Measurements from ENCODE around the gene DLX3.

The DLX3 gene

GRCh38 chr17:49992933-49993422 lies 2.0 kb downstream of the DLX3 start:
- no peaks in the 10 kb centered on the region for H3K9me3 Mint-ChIP-seq
- peak overlapping the region; percentile 73 for H3K4me3 Mint-ChIP-seq
- no peaks in the 10 kb centered on the region for H3K36me3 Mint-ChIP-seq (ENCODE audit: low read depth)
- H3K27ac Mint-ChIP-seq = no peak overlapping the region
- peaks cover 56% of the 10 kb centered on the region for H3K4me1 Mint-ChIP-seq
- no peak for TF ChIP-seq CTCF (IDR thresholded peaks at IDR 0.05)
- no peak for DNase-seq
- peaks cover 98% of the 10 kb centered on the region for H3K27me3 Mint-ChIP-seq (ENCODE audit: low read depth, poor library complexity)

GRCh38 chr17:49992191-49992932 lies 2.7 kb downstream of the DLX3 start:
- Mint-ChIP-seq H3K9me3 (no peaks in the 10 kb centered on the region), H3K27me3 (ENCODE audit: low read depth, poor library complexity) (peaks cover 98% of the 10 kb centered on the region), H3K4me3 (peak overlapping the region; percentile 73), H3K27ac (no peak overlapping the region), H3K36me3 (ENCODE audit: low read depth) (no peaks in the 10 kb centered on the region), H3K4me1 (peaks cover 59% of the 10 kb centered on the region)
- no peak for TF ChIP-seq CTCF (IDR thresholded peaks at IDR 0.05)
- DNase-seq = no peak

GRCh38 chr17:49991409-49991808 lies 3.6 kb downstream of the DLX3 start:
- H3K4me1 Mint-ChIP-seq = peaks cover 60% of the 10 kb centered on the region
- H3K27ac Mint-ChIP-seq = no peak overlapping the region
- DNase-seq = no peak
- no peak overlapping the region for H3K4me3 Mint-ChIP-seq
- H3K9me3 Mint-ChIP-seq = no peaks in the 10 kb centered on the region
- H3K36me3 Mint-ChIP-seq (ENCODE audit: low read depth) = no peaks in the 10 kb centered on the region
- H3K27me3 Mint-ChIP-seq (ENCODE audit: low read depth, poor library complexity) = peaks cover 99% of the 10 kb centered on the region
- no peak for TF ChIP-seq CTCF (IDR thresholded peaks at IDR 0.05)

- Mint-ChIP-seq H3K27me3 (ENCODE audit: low read depth, poor library complexity) (peaks cover 99% of the 10 kb centered on the region), H3K9me3 (no peaks in the 10 kb centered on the region)
Observed at GRCh38 chr17:49990921-49991320, 4.1 kb downstream of the DLX3 start.

GRCh38 chr17:49990331-49990730 lies 4.7 kb downstream of the DLX3 start:
- TF ChIP-seq CTCF (IDR thresholded peaks at IDR 0.05) = no peak
- Mint-ChIP-seq H3K36me3 (ENCODE audit: low read depth) (no peaks in the 10 kb centered on the region), H3K4me1 (peaks cover 55% of the 10 kb centered on the region), H3K27me3 (ENCODE audit: low read depth, poor library complexity) (peaks cover 95% of the 10 kb centered on the region), H3K9me3 (no peaks in the 10 kb centered on the region), H3K27ac (no peak overlapping the region), H3K4me3 (no peak overlapping the region)
- no peak for DNase-seq

More at GRCh38 chr17:49990921-49991320, 4.1 kb downstream of the DLX3 start:
- Mint-ChIP-seq H3K4me1 (peaks cover 57% of the 10 kb centered on the region), H3K36me3 (ENCODE audit: low read depth) (no peaks in the 10 kb centered on the region), H3K27ac (no peak overlapping the region), H3K4me3 (no peak overlapping the region)
- TF ChIP-seq CTCF (IDR thresholded peaks at IDR 0.05) = no peak
- no peak for DNase-seq

GRCh38 chr17:49989518-49989880 lies 5.5 kb downstream of the DLX3 start:
- DNase-seq = no peak

More at GRCh38 chr17:49989518-49989880, 5.5 kb downstream of the DLX3 start:
- peaks cover 91% of the 10 kb centered on the region for H3K27me3 Mint-ChIP-seq (ENCODE audit: low read depth, poor library complexity)
- H3K36me3 Mint-ChIP-seq (ENCODE audit: low read depth) = no peaks in the 10 kb centered on the region
- peaks cover 51% of the 10 kb centered on the region for H3K4me1 Mint-ChIP-seq
- no peak overlapping the region for H3K4me3 Mint-ChIP-seq
- no peaks in the 10 kb centered on the region for H3K9me3 Mint-ChIP-seq
- no peak for TF ChIP-seq CTCF (IDR thresholded peaks at IDR 0.05)
- H3K27ac Mint-ChIP-seq = no peak overlapping the region
